Measurements from ENCODE around the gene PRSS53.

The PRSS53 gene

DNA sequence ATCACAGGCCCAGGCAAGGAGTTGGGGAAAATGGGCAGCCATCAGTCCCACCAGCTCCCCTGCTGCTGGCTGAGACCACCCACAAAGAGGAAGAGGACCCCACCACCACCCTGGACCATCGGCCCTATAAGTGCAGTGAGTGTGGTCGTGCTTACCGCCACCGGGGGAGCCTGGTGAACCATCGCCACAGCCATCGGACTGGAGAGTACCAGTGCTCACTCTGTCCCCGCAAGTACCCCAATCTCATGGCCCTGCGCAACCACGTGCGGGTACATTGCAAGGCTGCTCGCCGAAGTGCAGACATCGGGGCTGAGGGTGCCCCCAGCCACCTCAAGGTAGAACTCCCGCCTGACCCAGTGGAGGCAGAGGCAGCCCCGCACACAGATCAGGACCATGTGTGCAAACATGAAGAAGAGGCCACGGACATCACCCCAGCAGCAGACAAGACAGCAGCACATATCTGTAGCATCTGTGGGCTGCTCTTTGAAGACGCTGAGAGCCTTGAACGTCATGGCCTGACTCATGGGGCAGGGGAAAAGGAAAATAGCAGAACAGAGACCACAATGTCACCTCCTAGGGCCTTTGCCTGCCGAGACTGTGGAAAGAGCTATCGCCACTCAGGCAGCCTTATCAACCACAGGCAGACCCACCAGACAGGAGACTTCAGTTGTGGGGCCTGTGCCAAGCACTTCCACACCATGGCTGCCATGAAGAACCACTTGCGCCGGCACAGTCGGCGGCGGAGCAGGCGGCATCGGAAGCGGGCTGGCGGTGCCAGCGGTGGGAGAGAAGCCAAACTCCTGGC, 10.9 kb downstream of the PRSS53 start:
- no peak for DNase-seq

DNA sequence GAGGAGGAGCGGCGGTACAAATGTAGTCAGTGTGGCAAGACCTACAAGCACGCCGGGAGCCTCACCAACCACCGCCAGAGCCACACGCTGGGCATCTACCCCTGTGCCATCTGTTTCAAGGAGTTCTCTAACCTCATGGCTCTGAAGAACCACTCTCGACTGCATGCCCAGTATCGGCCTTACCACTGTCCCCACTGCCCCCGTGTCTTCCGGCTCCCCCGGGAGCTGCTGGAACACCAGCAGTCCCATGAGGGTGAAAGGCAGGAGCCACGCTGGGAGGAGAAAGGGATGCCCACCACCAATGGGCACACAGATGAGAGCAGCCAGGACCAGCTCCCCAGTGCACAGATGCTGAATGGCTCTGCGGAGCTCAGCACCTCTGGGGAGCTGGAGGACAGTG, 11.7 kb downstream of the PRSS53 start:
- DNase-seq: no peak

DNA sequence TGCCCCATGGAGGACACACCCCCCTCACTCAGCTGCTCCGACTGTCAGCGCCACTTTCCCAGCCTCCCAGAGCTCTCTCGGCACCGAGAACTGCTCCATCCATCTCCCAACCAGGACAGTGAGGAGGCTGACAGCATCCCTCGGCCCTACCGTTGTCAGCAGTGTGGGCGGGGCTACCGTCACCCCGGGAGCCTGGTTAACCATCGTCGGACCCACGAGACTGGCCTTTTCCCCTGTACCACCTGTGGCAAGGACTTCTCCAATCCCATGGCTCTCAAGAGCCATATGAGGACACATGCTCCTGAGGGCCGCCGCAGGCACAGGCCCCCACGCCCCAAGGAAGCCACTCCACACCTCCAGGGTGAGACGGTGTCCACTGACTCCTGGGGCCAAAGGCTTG, 12.4 kb downstream of the PRSS53 start:
- no peak for DNase-seq

DNA sequence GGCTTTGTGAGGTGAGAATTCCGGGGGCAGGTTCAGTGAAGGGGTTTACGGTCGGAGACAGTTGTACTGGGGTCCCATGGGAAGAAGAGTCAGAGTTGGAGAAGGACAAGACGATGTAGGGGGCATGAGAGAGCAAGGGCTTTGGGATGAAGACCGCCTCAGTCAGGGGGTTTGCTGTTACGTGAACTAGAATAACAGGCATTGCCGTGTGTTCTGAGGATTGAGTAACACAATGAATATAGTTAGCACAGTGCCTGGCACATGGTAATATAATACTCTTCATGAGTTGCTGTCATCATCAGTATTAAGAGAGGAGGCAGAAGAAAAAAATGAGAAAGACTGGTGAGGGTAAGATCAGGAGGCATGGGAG, 13.9 kb downstream of the PRSS53 start:
- DNase-seq: no peak

DNA sequence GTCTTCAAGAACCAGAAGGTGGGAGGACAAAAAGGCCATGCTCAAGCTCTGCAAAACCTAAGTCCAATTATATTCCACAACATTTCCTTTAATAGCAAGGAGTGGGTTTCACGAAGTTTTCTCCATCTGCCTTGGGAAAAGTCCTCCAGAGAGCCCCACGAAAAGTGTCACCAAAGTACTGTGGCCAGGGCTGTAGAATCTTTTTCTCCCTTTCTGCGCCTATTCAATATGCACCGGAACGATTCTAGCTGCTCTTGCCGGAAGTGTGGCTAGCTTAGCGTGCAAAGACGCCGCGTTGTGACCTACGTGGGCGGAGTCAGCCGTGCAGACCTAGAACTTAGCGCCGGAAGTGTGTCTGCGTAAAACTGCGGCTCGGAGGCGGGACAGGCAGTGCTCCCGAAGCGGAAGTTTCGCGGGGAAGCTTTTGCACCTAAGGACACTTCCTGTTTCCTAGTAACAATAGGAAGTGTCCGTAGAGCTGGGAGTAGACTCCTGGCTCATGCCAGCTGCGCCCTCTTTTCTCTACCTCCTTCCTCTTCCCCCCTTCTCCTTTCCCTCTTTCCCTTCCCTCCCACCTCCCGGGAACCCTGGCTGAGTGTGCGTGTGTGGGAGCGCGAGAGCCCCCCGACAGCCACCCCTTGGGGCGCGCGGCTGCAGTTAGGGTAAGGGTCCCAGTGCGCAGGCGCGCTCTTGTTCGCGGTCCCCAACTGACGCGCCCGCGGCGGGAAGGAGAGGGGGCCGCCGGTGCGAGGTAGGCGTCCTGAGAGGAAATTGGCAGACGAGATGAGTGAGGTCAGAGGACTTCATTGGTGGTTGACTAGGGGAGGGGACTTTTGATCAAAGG, 14.6 kb downstream of the PRSS53 start, which contains the start of the genes ZNF646 and ZNF668:
Gene ZNF646, plus strand, starts transcription at position 453 of the 844 bp plus-strand sequence. CDS start 1,903 bp downstream, outside the sequence.
Gene ZNF668, minus strand, starts transcription at position 271 of the 844 bp plus-strand sequence. CDS start 9,781 bp downstream, outside the sequence.
- DNase-seq: peak; percentile 37 to 99 (median 95)

DNA sequence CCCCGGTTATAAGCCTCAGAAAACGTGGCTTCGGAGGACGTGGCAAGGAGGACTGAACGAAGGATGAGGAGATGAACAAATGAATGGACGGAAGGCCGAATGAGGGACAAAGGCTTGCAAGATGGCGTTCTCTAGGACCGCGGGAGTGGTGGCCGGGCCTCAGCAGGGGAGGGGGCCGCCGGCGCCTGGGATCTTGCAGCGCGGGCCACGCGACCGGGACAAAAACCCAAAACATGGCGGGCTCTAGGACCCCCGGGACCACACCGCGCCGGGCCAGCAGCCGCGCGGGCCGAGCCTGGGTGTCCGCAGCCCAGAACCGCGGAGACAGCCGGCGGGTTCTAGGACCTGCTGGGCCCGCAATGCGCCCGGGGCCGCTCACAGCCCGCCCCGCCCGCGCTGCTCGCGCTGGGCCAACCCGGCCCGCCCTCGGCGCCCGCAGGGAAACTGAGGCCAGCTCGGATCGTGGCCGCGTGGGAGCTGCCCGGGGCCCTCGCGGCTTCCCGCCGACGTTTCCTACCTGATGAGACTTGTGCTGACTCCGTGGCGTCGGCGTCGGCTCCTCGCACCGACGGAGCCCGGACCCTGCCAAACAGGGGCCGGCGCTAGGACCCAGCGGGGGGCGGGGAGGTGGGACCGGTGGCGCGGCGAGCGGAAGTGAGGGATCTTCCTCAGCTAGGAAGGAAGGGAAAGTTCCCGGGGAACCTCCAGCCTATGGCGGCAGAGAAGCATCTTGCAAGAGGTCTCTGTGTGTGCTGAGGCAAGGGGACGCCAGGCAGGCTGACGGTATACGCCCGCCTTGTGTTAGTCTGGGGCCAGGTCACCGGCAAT, 15.4 kb downstream of the PRSS53 start:
- DNase-seq: peak; percentile 54 to 98 (median 91)

DNA sequence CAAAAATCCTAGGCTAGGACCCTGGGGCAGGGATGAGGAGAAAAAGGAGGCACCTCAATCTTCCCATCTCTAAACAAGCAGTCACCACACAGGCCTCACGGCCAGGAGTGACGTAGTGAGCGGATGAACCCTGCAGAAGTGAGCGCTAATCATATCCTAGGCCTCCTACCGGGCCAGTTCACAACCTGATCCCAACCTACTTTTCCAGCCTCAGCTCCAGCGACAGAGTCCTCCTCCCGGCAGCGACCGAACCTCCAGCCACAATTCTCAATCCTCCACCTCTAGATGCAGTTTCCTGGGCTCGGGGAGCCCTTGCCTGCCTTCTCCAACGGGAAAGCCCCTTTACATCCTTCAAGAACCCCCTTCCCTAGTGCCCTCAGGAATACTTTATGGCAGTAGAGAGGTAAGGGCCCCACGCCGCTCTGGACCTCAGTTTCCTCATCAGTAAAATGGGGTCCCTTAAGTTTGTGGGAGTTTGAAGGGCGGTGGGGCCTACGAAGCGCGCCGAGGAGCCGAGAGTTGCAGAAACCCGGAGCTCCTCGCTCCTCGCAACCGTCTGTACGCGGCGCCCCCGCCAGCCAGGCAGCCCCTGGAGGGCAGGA, 16.1 kb downstream of the PRSS53 start:
- peak in 2 of 14 donors; percentile 35 to 47 for DNase-seq

DNA sequence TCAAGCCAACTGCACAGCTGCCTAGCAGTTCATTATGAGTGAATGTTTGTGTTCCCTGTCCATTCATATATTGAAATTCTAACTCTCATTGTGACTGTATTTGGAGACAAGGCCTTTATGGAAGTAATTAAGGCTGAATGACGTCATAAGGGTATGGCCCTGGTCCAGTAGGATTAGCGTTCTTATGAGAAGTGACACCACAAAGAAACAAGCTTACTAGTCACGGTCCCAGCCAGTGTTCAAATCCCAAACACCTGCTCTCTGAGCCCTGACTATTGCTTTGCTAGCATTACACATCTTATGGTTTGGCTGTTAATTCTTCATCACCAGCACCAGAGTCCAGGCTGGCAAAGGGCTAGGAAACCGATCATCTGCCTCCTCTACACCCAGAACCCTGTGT, 16.9 kb downstream of the PRSS53 start:
- no peak for DNase-seq

DNA sequence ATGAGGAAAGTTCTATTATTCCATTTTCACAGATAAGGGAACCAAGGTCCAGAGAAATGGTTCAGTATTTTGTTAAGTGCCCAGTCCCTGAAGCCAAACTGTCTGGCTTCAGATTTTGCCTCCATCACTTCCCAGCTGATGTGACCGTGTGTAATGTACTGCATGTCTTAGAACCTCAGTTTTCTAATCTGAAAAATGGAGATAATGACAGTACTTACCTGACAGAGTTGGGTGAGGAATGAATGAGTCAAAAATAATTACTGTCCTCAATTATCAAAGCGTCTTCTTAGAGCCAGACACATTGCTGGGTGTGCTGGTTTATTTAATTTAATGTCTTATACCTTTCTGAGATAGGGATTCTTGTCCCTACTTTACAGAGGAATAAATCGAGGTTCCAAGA, 21.4 kb downstream of the PRSS53 start:
- DNase-seq: no peak

DNA sequence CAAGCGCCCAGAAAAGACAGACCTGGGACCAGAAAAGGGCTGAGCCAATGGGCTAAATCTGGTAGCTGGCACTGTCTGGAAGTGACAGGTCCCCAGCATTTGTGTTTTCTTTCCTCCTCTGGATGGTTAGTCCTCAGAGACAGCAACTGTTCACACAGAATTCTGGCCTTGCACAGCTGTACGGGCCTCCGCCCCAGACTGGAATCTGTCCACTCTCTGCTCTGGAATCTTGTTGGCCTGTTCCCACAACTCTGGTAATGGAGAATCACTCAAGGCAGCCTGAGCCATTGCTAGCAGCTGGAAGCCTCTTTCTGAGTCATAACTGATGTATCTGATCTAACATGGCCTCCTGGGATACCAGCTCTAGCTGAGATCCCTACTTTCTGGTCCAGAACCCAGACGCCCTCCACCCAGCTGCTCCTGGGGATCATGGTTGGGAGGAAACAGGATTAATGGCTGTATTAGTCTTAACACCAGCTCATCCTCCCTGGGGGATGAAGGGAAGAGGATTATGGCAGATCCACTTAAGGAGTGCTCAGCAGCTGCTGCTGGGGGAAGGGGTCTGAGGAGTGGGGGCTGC, 23.8 kb downstream of the PRSS53 start:
- no peak for DNase-seq

DNA sequence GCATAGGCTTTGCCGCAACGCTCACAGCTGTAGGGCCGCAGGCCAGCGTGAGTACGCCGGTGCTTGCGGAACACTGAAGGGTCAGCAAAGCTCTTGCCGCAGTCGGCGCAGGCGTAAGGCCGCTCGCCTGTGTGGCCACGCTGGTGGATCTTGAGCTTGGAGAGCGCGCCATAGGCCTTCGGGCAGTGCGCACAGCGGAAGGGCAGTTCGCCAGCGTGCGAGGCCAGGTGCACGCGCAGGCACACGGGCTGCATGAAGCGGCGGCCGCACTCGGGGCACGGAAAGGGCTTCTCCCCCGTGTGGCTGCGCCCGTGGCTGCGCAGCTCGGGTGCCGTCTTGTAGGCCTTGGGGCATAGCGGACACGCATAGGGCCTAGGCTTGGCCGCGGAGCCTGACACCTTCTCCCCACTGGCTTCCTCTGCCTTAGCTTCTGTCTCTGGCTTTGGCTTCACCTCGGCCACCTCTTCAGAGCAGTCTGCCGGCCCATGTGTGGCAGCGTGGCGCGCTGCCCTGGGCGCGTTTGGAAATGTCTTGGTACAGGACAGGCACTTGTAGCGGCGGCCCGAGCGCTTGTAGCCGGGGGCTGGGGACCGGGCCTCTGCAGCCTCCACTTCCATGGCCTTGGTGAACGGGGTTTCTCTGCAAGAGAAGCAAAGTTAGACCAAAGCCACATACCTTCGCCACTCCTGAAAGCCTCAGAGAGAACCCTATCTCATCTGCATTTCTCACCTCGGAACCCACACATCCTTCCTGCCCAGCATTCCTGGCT, 24.7 kb downstream of the PRSS53 start:
- DNase-seq: no peak

DNA sequence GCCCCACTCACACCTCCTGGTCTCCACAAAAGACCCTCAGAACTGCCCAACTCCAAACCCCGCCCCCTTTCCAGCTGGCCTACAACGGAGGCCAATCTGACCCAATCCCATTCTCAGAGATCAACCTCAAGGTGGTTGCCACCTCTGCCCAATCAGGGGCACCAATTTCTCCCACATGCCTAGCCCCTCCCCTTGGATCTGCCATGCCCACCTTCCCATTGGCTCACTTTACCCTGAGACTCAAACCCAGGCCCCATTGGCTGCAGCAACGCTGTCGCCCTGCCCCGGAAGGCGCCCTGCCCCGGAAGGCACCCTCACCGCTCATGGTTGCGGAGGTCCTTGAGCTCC, 25.3 kb downstream of the PRSS53 start:
- DNase-seq: no peak

DNA sequence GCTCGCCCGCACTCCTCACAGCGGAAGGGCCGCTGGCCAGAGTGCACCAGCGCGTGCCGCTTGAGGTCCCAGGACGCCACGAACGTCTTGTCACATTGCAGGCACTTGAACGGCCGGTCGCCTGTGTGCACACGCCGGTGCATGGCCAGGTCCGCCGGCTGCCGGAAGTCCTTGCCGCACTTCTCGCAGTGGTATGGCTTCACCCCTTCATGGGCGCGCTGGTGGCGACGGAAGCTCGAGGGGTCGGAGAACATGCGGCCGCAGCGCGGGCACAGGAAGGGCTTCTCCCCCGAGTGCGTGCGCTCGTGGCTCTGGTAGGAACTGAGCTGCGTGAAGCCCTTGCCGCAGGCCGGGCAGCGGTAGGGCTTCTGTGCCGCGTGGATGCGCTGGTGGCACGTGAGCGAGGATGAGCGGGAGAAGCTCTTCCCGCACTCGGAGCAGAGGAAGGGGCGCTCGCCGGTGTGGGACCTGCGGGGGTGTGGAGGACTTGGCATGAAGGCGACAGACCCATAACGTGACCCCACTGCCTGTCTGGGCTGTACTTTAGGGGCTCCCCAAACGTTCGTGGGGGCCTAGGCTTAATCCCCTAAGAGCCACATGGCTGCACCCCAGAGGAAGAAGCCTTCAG, 26.8 kb downstream of the PRSS53 start:
- no peak for DNase-seq

DNA sequence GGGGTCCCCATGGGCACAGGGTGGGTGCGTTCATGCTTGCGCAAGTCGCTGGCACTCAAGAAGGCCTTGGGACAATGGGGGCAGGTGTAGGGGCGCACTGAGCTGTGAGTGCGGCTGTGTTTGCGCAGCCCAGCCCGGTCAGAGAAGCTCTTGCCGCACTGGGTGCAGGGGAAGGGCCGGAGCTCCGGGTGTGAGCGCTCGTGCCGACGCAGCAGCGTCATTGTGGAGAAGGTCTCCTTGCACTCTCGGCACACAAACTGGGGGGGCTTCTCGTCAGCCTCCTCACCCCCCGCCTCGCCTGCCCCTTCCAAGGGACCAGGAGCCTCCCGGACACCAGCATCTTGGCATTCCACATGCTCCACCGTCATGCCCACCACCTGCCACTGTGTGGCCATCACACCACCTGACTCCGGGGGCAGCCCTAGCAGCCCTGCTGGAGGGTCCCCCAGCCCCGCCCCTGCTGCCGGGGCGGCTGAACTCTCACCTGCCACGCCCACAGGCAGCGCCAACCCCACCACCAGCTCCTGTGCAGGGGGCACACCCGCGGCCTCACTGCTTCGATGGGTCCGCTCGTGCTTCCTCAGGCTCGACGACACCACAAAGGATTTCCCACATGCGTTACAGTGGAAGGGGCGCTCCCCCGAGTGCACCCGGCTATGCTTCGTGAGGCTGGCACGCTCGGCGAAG, 27.5 kb downstream of the PRSS53 start:
- DNase-seq: no peak

DNA sequence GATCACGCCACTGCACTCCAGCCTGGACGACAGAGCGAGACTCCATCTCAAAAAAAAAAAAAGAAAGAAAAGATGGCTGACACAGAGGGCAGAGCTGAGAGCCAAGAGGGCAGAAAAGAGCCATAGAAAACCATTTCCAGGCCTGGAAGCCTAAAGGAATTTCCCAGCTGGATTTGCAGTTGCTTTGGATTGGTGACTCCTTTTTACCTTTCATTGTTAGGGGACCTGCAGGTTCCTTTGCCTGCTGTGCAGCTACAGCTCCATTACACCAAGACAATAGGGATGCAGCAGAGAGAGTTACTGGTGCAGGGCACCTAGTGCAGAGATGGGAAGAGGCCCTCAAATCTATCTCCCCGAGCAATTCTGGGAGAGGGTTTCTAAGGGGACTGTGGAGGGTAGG, 33.1 kb downstream of the PRSS53 start:
- no peak for DNase-seq

DNA sequence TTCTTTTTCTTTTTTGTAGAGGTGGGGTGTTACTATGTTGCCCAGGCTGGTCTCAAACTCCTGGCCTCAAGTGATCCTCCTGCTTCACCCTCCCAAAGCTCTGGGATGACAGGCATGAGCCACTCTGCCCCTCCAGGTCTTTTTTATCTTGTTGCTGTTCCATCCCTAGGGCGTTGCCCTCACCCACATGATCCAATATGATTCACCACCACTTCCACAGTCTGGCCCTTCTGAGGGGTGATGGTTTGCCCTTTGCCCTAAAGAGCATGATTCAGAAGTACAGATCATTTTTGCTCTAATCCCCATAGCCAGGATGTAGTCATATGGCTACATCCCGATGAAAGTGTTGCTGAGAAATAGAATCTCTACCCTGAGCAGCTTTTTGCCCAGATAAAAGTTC, 36.6 kb downstream of the PRSS53 start:
- no peak for DNase-seq

DNA sequence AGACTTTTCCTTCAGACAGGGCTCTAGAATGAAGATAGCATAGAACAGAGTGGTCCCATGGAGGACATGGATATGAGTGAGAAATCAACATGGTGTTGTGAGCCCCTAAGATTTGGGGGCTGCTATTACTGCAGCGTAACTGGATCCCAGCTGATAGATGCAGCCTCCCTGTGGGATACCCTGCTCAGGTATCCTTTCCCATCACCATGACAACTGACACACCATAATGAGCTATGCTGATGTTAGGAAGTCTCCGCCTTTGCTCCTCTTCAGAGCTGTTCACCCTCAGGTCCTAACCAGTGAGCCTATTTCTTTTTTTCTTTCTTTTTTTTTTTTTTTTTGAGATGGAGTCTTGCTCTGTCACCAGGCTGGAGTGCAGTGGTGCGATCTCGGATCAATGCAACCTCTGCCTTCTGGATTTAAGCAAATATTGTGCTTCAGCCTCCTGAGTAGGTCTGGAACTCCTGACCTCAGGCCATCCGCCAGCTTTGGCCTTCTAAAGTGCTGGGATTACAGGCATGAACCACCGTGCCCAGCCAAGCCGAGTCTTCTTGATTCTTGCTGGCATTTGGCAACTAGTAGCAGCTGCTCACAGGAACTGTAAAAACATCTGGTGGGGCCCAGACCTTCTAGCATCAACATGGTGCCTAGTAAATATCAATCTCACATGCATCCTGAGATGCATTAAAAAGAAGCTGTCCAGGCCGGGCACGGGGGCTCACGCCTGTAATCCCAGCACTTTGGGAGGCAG, 38.3 kb downstream of the PRSS53 start:
- DNase-seq: no peak

DNA sequence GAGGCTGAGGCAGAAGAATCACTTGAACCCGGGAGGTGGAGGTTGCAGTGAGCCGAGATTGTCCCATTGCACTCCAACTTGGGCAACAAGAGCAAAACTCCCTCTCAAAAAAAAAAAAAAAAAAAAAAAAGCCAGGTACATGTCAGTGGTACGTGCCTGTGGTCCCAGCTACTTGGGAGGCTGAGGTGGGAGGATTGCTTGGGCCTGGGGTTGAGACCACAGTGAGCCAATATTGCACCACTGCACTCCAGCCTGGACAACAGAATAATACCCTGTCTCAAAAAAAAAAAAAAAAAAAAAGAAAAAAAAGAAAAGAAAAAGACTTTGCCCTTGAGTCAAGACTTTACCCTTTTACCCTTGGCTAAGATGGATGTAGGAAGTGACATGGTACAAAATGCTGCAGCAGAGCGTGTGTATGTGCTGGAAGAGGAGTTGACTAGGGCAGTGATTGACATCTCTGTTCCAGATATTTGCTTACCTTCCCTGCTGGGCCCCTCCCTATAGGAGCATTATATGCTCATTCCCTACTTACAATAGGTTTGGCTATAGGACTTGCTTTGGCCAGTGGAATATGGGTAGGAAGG, 44.8 kb downstream of the PRSS53 start:
- no peak for DNase-seq

DNA sequence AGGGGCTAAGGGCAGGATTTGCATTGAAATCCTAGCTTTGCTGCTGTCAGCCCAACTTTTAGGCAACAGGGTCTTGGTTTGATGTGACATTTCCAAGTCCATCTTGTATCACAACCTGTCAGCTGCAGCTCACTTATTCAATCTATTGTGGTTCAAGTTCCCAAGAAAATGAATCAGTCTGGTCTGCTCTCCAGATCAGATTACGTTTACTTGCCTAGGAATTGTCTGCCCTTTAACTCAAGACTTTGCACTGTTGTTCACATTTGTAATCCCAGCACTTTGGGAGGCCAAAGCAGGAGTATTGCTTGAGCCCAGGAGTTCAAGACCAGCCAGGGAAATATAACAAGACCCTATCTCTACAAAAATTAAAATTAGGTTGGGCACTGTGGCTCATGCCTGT, 45.4 kb downstream of the PRSS53 start:
- no peak for DNase-seq

Data from C1 segment of cervical spinal cord (tissue), 14 donors.